Sigmoid colon (tissue), 7 donors: Measurements from ENCODE around the gene KRT26. TPM values are rescaled to one million over a fixed set of nuclear protein-coding genes. Genes with fewer than 3 reads are reported as not detected.

ENCODE experiments used
- DNase-seq: peaks from one replicate; pipeline ENCODE4 v3.0.0-alpha.2; 2019
- H3K27ac ChIP-seq, 4 donors: fragments of 200-600 bp; sonication (generic); one replicate each; pipeline ENCODE4 v1.5.1; 2016 to 2019; ENCODE audit warnings: mild to moderate bottlenecking in 1 of 4
- H3K27me3 ChIP-seq, 3 donors: fragments of 200-600 bp; sonication (generic); one replicate each; pipeline ENCODE4 v1.5.1; 2019; ENCODE audit warnings: mild to moderate bottlenecking in 1 of 3
- H3K36me3 ChIP-seq, 4 donors: fragments of 200-600 bp; sonication (generic); one replicate each; pipeline ENCODE4 v1.5.1; 2016 to 2019
- H3K4me1 ChIP-seq, 4 donors: fragments of 200-600 bp; sonication (generic); one replicate each; pipeline ENCODE4 v1.5.1; 2017 to 2019
- H3K4me3 ChIP-seq, 4 donors: fragments of 200-600 bp; sonication (generic); one replicate each; pipeline ENCODE4 v1.5.1; 2017 to 2019; ENCODE audit warnings: mild to moderate bottlenecking in 2 of 4, moderate library complexity in 1 of 4
- H3K9me3 ChIP-seq, 4 donors: fragments of 200-600 bp in 3 of 4; sonication (generic) in 3 of 4; one replicate each; pipeline versions ENCODE4 v1.5.1 to v1.6.1; 2013 to 2019
- EP300 ChIP-seq, 4 donors: sonication (generic); formaldehyde crosslinking; IDR thresholded peaks; one replicate each; pipeline ENCODE4 v1.6.1; 2017; ENCODE audit warnings: antibody characterized with exemption in 4 of 4
- POLR2A ChIP-seq, 2 donors: fragments of 450-650 bp; IDR thresholded peaks; one replicate each; pipeline ENCODE4 v1.6.1; 2016; ENCODE audit warnings: antibody characterized with exemption in 2 of 2, mild to moderate bottlenecking in 2 of 2, moderate library complexity in 2 of 2
- POLR2AphosphoS5 ChIP-seq, 4 donors: sonication (generic); formaldehyde crosslinking; IDR thresholded peaks; one replicate each; pipeline ENCODE4 v1.6.1; 2017; ENCODE audit warnings: antibody characterized with exemption in 4 of 4
- WGBS, 2 donors: extraction: QIAGEN DNeasy Blood & Tissue Kit; methylation state at CpG; one replicate each; pipeline ENCODE4 v1.1.7; 2013; 5-methylcytosine and 5-hydroxymethylcytosine counted together
- intact Hi-C: fragments of 100-400 bp; cut with DNase I; formaldehyde crosslinking; loops from one replicate; pipeline ENCODE4 v1.15.1; 2023
- polyA plus RNA-seq, 3 donors: library from polyadenylated mRNA; stranded (reverse); fragments of 200-250 nt; gene quantifications; one replicate each; pipeline ENCODE4 v1.2.3, GENCODE V29; 2013
- total RNA-seq, 4 donors: library from RNA; depleted of rRNA; stranded (reverse); fragments of >200 nt; gene quantifications; one replicate each; pipeline ENCODE4 v1.1.0, GENCODE V29; 2016
- TF ChIP-seq, protein P1 (sequence below), 4 experiments: fragments of 450-650 bp in 3 of 4; fragments of 200-600 bp in 1 of 4; IDR thresholded peaks; one replicate each; pipeline ENCODE4 v1.5.1; 2016 to 2019; ENCODE audit warnings: antibody characterized with exemption in 4 of 4, mild to moderate bottlenecking in 3 of 4, moderate library complexity in 2 of 4
- donor health status: healthy with polysubstance abuse.
- donor health status: Bipolar disorder and iron deficiency.
- donor health status: healthy.

Gene KRT26
- total and polyA plus RNA-seq, 7 donors, result not detected

DNA sequence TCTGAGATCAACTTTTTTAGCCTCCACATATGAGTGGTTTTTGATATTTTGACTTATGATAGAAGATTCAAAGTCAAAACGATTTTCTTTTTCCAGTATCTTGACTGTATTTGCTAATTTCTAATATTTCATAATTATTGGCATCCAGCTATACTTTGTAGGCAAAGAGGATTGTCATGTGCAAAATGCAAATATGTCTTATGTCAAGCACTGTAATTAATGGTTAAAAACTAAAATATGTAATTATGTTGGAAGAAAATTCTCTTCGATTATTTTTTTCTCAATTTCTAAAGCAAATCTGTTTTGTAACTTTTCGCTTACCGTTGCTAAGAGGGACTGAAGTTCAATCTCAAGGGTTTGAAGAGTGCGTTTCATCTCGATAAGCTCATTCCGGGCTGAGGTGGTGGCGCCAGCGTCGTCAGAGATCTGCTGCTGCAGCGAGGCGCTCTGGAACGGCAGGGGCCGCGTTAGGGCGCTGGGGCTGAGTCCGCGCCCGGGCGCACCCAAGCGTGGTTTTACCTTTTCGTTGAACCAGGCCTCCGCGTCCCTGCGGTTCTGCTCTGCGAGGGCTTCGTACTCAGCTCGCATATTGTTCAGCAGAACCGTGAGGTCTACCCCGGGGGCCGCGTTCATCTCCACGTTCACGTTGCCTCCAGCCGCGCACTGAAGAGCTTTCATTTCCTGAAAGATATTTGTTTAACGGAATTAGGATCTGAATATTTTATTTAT lies 7.3 kb upstream of the KRT26 start:
- WGBS, 2 donors, result 22 to 27% methylated on average over 37 of the region's 37 CpGs

DNA sequence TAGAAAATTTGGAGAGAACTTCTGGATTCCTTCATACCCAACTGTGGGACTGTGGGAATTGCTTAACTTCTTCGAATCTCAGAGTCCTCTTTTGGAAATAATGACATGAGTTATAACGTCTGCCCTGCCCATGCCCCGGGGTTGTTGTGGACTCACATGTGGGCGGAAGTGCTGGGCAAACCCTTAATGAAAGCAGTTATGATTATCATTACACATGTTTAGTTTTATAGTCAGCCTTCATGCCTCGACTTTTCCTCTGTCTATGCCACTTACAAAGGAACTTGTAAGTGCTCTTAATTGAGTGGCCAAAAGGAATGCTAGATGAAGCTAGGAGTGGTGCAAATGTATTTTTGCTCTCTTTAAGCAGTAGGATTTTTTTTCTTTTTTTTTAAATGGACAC lies 6.5 kb upstream of the KRT26 start:
- DNase-seq, result no peak
- intact Hi-C loops, result no loop called here
- Histone ChIP-seq H3K9me3 (no peaks in the 10 kb centered on the region), H3K4me3 (no peak overlapping the region), H3K4me1 (peaks cover 0 to 5% (median 0%) of the 10 kb centered on the region in 4 donors), H3K36me3 (no peaks in the 10 kb centered on the region), H3K27ac (no peak overlapping the region), H3K27me3 (peaks cover 3 to 41% (median 7%) of the 10 kb centered on the region in 3 donors)
- no peak for TF ChIP-seq EP300 (IDR thresholded peaks at IDR 0.05)
- no peak for TF ChIP-seq POLR2AphosphoS5 (IDR thresholded peaks at IDR 0.05)
- TF ChIP-seq, protein P1, sequence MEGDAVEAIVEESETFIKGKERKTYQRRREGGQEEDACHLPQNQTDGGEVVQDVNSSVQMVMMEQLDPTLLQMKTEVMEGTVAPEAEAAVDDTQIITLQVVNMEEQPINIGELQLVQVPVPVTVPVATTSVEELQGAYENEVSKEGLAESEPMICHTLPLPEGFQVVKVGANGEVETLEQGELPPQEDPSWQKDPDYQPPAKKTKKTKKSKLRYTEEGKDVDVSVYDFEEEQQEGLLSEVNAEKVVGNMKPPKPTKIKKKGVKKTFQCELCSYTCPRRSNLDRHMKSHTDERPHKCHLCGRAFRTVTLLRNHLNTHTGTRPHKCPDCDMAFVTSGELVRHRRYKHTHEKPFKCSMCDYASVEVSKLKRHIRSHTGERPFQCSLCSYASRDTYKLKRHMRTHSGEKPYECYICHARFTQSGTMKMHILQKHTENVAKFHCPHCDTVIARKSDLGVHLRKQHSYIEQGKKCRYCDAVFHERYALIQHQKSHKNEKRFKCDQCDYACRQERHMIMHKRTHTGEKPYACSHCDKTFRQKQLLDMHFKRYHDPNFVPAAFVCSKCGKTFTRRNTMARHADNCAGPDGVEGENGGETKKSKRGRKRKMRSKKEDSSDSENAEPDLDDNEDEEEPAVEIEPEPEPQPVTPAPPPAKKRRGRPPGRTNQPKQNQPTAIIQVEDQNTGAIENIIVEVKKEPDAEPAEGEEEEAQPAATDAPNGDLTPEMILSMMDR (IDR thresholded peaks at IDR 0.05), result no peak
- no peak for TF ChIP-seq POLR2A (IDR thresholded peaks at IDR 0.05)
- WGBS, 2 donors, result 40 to 70% methylated on average over 5 of the region's 5 CpGs

More for the DNA sequence above, 7.3 kb upstream of the KRT26 start:
- Histone ChIP-seq H3K36me3 (no peaks in the 10 kb centered on the region), H3K9me3 (no peaks in the 10 kb centered on the region), H3K27ac (no peak overlapping the region), H3K27me3 (peaks cover 3 to 35% (median 7%) of the 10 kb centered on the region in 3 donors), H3K4me3 (no peak overlapping the region), H3K4me1 (peaks cover 0 to 5% (median 0%) of the 10 kb centered on the region in 4 donors)
- DNase-seq, result no peak
- TF ChIP-seq POLR2A (IDR thresholded peaks at IDR 0.05) (no peak), EP300 (IDR thresholded peaks at IDR 0.05) (no peak), POLR2AphosphoS5 (IDR thresholded peaks at IDR 0.05) (no peak)
- TF ChIP-seq, protein P1 (IDR thresholded peaks at IDR 0.05), result no peak
- intact Hi-C loops, result no loop called here

DNA sequence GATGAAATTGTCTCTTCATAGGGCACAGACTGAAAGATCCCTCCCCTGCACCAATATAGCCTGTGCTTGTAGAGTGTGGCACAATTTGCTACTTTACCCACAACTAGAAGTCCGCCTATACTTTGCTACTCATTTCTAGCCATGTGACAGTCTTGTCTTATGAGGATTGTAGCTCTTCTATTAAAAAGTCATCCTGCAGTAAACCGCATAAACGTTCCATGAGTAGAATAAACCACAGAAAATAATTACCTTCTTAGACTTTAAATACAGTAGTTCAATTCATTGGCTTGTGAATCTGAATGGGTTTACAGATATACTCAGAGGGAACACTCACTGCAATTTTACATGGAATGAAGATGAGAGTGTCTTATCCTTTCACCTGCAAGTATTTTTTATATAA lies 6.0 kb upstream of the KRT26 start:
- no peak overlapping the region for H3K4me3 ChIP-seq
- no peak for DNase-seq
- WGBS, 2 donors, result 81 to 89% methylated on average over 3 of the region's 3 CpGs
- H3K36me3 ChIP-seq, result no peaks in the 10 kb centered on the region
- intact Hi-C loops, result no loop called here
- TF ChIP-seq, protein P1 (IDR thresholded peaks at IDR 0.05), result no peak
- TF ChIP-seq EP300 (IDR thresholded peaks at IDR 0.05) (no peak), POLR2A (IDR thresholded peaks at IDR 0.05) (no peak), POLR2AphosphoS5 (IDR thresholded peaks at IDR 0.05) (no peak)
- H3K9me3 ChIP-seq, result no peaks in the 10 kb centered on the region
- no peak overlapping the region for H3K27ac ChIP-seq
- H3K4me1 ChIP-seq, result peaks cover 0 to 5% (median 0%) of the 10 kb centered on the region in 4 donors
- peaks cover 3 to 42% (median 7%) of the 10 kb centered on the region in 3 donors for H3K27me3 ChIP-seq

DNA sequence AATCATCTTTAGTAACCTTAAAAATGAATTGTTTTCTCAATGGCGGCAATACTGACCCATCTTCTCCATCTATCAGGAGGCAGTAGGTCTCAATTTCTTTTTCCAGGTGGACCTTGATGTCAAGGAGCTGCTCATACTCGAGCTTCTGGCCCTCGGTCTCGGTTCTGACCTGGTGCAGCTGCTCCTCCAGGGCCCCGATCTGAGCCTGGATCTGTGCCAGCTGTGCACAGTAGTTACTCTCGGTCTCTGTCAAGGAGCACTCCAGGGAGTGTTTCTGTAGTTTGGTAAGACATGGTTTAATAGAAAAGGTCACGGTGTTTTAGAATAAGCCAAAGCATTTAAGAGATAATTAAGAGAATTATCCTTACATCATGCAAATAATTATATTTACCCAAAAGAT lies 5.5 kb upstream of the KRT26 start:
- Histone ChIP-seq H3K4me1 (peaks cover 0 to 5% (median 0%) of the 10 kb centered on the region in 4 donors), H3K27ac (no peak overlapping the region), H3K4me3 (no peak overlapping the region), H3K27me3 (peaks cover 6 to 42% (median 7%) of the 10 kb centered on the region in 3 donors), H3K36me3 (no peaks in the 10 kb centered on the region), H3K9me3 (no peaks in the 10 kb centered on the region)
- intact Hi-C loops, result no loop called here
- DNase-seq, result no peak
- 64 to 74% methylated on average over 7 of the region's 7 CpGs for WGBS, 2 donors
- TF ChIP-seq EP300 (IDR thresholded peaks at IDR 0.05) (no peak), POLR2AphosphoS5 (IDR thresholded peaks at IDR 0.05) (no peak), POLR2A (IDR thresholded peaks at IDR 0.05) (no peak)
- TF ChIP-seq, protein P1 (IDR thresholded peaks at IDR 0.05), result no peak
